H9 (cell line): ENCODE data around the gene CCDC57. TPM values are rescaled to one million over a fixed set of nuclear protein-coding genes. Genes with fewer than 3 reads are reported as not detected.

Source experiments
- DNase-seq: peaks from one replicate; pipeline ENCODE4 v3.0.0-alpha.2; 2017
- H2AFZ ChIP-seq: one replicate; pipeline ENCODE4 v1.6.1; 2013; ENCODE audit warnings: mild to moderate bottlenecking, low read length, control low read depth, moderate library complexity
- H2AK5ac ChIP-seq: 2 replicates; pipeline ENCODE4 v1.6.1; 2013; ENCODE audit warnings: low read length, control low read depth, mixed read lengths; ENCODE audit not compliant: insufficient read length
- H2BK120ac ChIP-seq: one replicate; pipeline ENCODE4 v1.6.1; 2013; ENCODE audit warnings: low read depth, mild to moderate bottlenecking, low read length, control low read depth, inconsistent platforms; ENCODE audit not compliant: poor library complexity, severe bottlenecking
- H2BK12ac ChIP-seq: 2 replicates; pipeline ENCODE4 v1.6.1; 2013; ENCODE audit warnings: low read length, control low read depth, mixed read lengths, low read depth; ENCODE audit not compliant: insufficient read length
- H2BK15ac ChIP-seq: 2 replicates; pipeline ENCODE4 v1.6.1; 2013; ENCODE audit warnings: low read depth, low read length, control low read depth
- H2BK20ac ChIP-seq: one replicate; pipeline ENCODE4 v1.6.1; 2013; ENCODE audit warnings: low read depth, mild to moderate bottlenecking, low read length, control low read depth, inconsistent platforms; ENCODE audit not compliant: poor library complexity, severe bottlenecking
- H2BK5ac ChIP-seq: 2 replicates; pipeline ENCODE4 v1.6.1; 2013; ENCODE audit warnings: low read length, control low read depth, mixed read lengths; ENCODE audit not compliant: insufficient read length
- H3K14ac ChIP-seq: 2 replicates; pipeline ENCODE4 v1.6.1; 2013; ENCODE audit warnings: low read length, control low read depth; ENCODE audit not compliant: insufficient read depth
- H3K18ac ChIP-seq: 2 replicates; pipeline ENCODE4 v1.6.1; 2013; ENCODE audit warnings: low read depth, mild to moderate bottlenecking, mixed read lengths, low read length, control low read depth; ENCODE audit not compliant: insufficient read length
- H3K23ac ChIP-seq: 2 replicates; pipeline ENCODE4 v1.6.1; 2013; ENCODE audit warnings: low read length, control low read depth, mixed read lengths, low read depth; ENCODE audit not compliant: insufficient read length
- H3K23me2 ChIP-seq: 2 replicates; pipeline ENCODE4 v1.6.1; 2013; ENCODE audit warnings: low read depth, mild to moderate bottlenecking, mixed read lengths, low read length, control low read depth; ENCODE audit not compliant: insufficient read length, poor library complexity, severe bottlenecking
- H3K27ac ChIP-seq: 2 replicates; pipeline ENCODE4 v1.5.1; 2013; ENCODE audit warnings: low read length, control low read depth, mixed read lengths, low read depth; ENCODE audit not compliant: insufficient read length
- H3K27me3 ChIP-seq: 2 replicates; pipeline ENCODE4 v1.6.1; 2013; ENCODE audit warnings: low read length, control low read depth, inconsistent platforms; ENCODE audit not compliant: insufficient read depth
- H3K4ac ChIP-seq: 2 replicates; pipeline ENCODE4 v1.6.1; 2013; ENCODE audit warnings: low read depth, mild to moderate bottlenecking, control low read depth, inconsistent platforms, low read length, moderate library complexity
- H3K4me1 ChIP-seq: 2 replicates; pipeline ENCODE4 v1.6.1; 2013; ENCODE audit warnings: low read length, control low read depth, inconsistent platforms; ENCODE audit not compliant: insufficient read depth
- H3K4me2 ChIP-seq: 2 replicates; pipeline ENCODE4 v1.6.1; 2013; ENCODE audit warnings: low read length, control low read depth, mixed read lengths; ENCODE audit not compliant: insufficient read length, insufficient read depth
- H3K56ac ChIP-seq: 2 replicates; pipeline ENCODE4 v1.6.1; 2013; ENCODE audit warnings: low read depth, mild to moderate bottlenecking, mixed read lengths, low read length, control low read depth; ENCODE audit not compliant: insufficient read length
- H3K79me1 ChIP-seq: 2 replicates; pipeline ENCODE4 v1.6.1; 2013; ENCODE audit warnings: low read depth, mild to moderate bottlenecking, moderate library complexity, low read length, control low read depth, inconsistent platforms; ENCODE audit not compliant: insufficient read depth, poor library complexity, severe bottlenecking
- H3K79me2 ChIP-seq: 2 replicates; pipeline ENCODE4 v1.6.1; 2013; ENCODE audit warnings: low read length, control low read depth, inconsistent platforms; ENCODE audit not compliant: insufficient read depth
- H3K9ac ChIP-seq: 2 replicates; pipeline ENCODE4 v1.6.1; 2013; ENCODE audit warnings: low read length, control low read depth, mixed read lengths; ENCODE audit not compliant: insufficient read length; ENCODE audit errors: extremely low read depth
- H3K9me3 ChIP-seq: one replicate; pipeline ENCODE4 v1.6.1; 2013; ENCODE audit warnings: low read depth, low read length, inconsistent platforms; ENCODE audit not compliant: control insufficient read depth
- H3T11ph ChIP-seq: one replicate; pipeline ENCODE4 v1.6.1; 2013; ENCODE audit warnings: mild to moderate bottlenecking, low read length, control low read depth, inconsistent platforms
- H4K20me1 ChIP-seq: one replicate; pipeline ENCODE4 v1.6.1; 2013; ENCODE audit not compliant: control insufficient read depth, insufficient read length, insufficient read depth
- H4K5ac ChIP-seq: 2 replicates; pipeline ENCODE4 v1.6.1; 2013; ENCODE audit warnings: low read depth, mild to moderate bottlenecking, mixed read lengths, low read length, control low read depth; ENCODE audit not compliant: insufficient read length
- H4K8ac ChIP-seq: replicated peaks from 2 replicates; pipeline ENCODE4 v1.6.1; 2013; ENCODE audit warnings: low read length, control low read depth, mixed read lengths, low read depth; ENCODE audit not compliant: insufficient read length
- H4K91ac ChIP-seq: 2 replicates; pipeline ENCODE4 v1.6.1; 2013; ENCODE audit warnings: low read depth, mild to moderate bottlenecking, moderate library complexity, mixed read lengths, low read length, control low read depth; ENCODE audit not compliant: insufficient read length
- H3K27ac Mint-ChIP-seq, 3 experiments: 2 replicates in 2 of 3; 3 replicates in 1 of 3; pipeline ENCODE4 v1.8.0; 2020 to 2021; ENCODE audit warnings: mixed read lengths in 3 of 3, mild to moderate bottlenecking in 1 of 3, moderate library complexity in 1 of 3
- H3K27me3 Mint-ChIP-seq: 2 replicates; pipeline ENCODE4 v1.8.0; 2021; ENCODE audit warnings: low read depth, mild to moderate bottlenecking, moderate library complexity, mixed read lengths
- H3K36me3 Mint-ChIP-seq, 3 experiments: 2 replicates in 2 of 3; 3 replicates in 1 of 3; pipeline ENCODE4 v1.8.0; 2020 to 2021; ENCODE audit warnings: low read depth in 3 of 3, mixed read lengths in 3 of 3; ENCODE audit not compliant: insufficient read depth in 1 of 3
- H3K4me1 Mint-ChIP-seq, 2 experiments: 2 replicates each; pipeline ENCODE4 v1.8.0; 2020; ENCODE audit warnings: mixed read lengths in 2 of 2
- H3K4me3 Mint-ChIP-seq, 2 experiments: 2 replicates in 1 of 2; 3 replicates in 1 of 2; pipeline ENCODE4 v1.8.0; 2020 to 2021; ENCODE audit warnings: mild to moderate bottlenecking in 2 of 2, mixed read lengths in 2 of 2, moderate library complexity in 1 of 2
- H3K9me3 Mint-ChIP-seq, 2 experiments: 2 replicates in 1 of 2; 3 replicates in 1 of 2; pipeline ENCODE4 v1.8.0; 2020; ENCODE audit warnings: mild to moderate bottlenecking in 2 of 2, mixed read lengths in 2 of 2, moderate library complexity in 1 of 2
- CTCF ChIP-seq: fragments of 200-600 bp; sonication (generic); conservative IDR thresholded peaks from 3 replicates; pipeline ENCODE4 v1.8.0; 2021; ENCODE audit warnings: antibody characterized with exemption, mild to moderate bottlenecking
- WGBS: extraction: QIAGEN DNeasy Blood & Tissue Kit; methylation state at CpG from one replicate; pipeline ENCODE4 v1.1.7; 2013; ENCODE audit warnings: missing lambda C conversion rate, low lambda C conversion rate, mixed read lengths; ENCODE audit not compliant: insufficient read length; ENCODE audit errors: extremely low coverage; 5-methylcytosine and 5-hydroxymethylcytosine counted together
- total RNA-seq: library from RNA; stranded (reverse); gene quantifications from 2 replicates; pipeline ENCODE4 v1.2.1, GENCODE V29; 2021

Gene CCDC57
- total RNA-seq, 1 experiment from 2014 or later: 11.0 TPM

- no peak overlapping the region for H3K9ac ChIP-seq
- no peak overlapping the region for H2BK15ac ChIP-seq
- H3K27ac Mint-ChIP-seq: no peak overlapping the region
- no peak overlapping the region for H3K23ac ChIP-seq
- no peaks in the 10 kb centered on the region for H3K79me1 ChIP-seq
- no peak overlapping the region for H2AFZ ChIP-seq
- H3K36me3 Mint-ChIP-seq: peaks cover 2 to 9% (median 5%) of the 10 kb centered on the region in 3 experiments; a peak in 4 of 7 replicates
- H3K9me3 ChIP-seq: no peaks in the 10 kb centered on the region
- no peak overlapping the region for H3K4me3 Mint-ChIP-seq
- H2BK12ac ChIP-seq: no peak overlapping the region
- WGBS: no CpG with 5 or more reads among the region's 10 CpGs
- peaks cover 8 to 11% of the 10 kb centered on the region in 2 experiments for H3K4me1 Mint-ChIP-seq
- no peak overlapping the region for H3K56ac ChIP-seq
- H3K4me2 ChIP-seq: no peak overlapping the region
- H4K8ac ChIP-seq: no peak overlapping the region
- no peak overlapping the region for H3K14ac ChIP-seq
- H3K18ac ChIP-seq: no peak overlapping the region
- H3K23me2 ChIP-seq: no peaks in the 10 kb centered on the region
- no peak overlapping the region for H4K91ac ChIP-seq
- H3K27ac ChIP-seq: no peak overlapping the region
- no peaks in the 10 kb centered on the region for H3K79me2 ChIP-seq
- no peak for DNase-seq
- TF ChIP-seq CTCF: no peak
- no peak overlapping the region for H3K4ac ChIP-seq
- H3K27me3 Mint-ChIP-seq: peaks cover 22% of the 10 kb centered on the region
- no peak overlapping the region for H2AK5ac ChIP-seq
- H3K4me1 ChIP-seq: no peaks in the 10 kb centered on the region
- H2BK120ac ChIP-seq: no peak overlapping the region
- no peaks in the 10 kb centered on the region for H4K20me1 ChIP-seq
- no peak overlapping the region for H4K5ac ChIP-seq
- H2BK5ac ChIP-seq: no peak overlapping the region
- H3K27me3 ChIP-seq: no peaks in the 10 kb centered on the region
- no peak overlapping the region for H3T11ph ChIP-seq
- no peak overlapping the region for H2BK20ac ChIP-seq
- H3K9me3 Mint-ChIP-seq: no peaks in the 10 kb centered on the region
Observed at GRCh38 chr17:82202981-82203380, 9.7 kb downstream of the CCDC57 start.
